Keratinocyte (primary cell): ENCODE measurements around the gene LHFPL3.

ENCODE experiments used
- EZH2 ChIP-seq: IDR thresholded peaks from one replicate; pipeline ENCODE4 v1.6.1; 2012; ENCODE audit warnings: inconsistent platforms, mild to moderate bottlenecking, low read length, moderate library complexity
- TF ChIP-seq, protein P1 (sequence below), 3 experiments: IDR thresholded peaks in 1 of 3; conservative IDR thresholded peaks in 1 of 3; optimal IDR thresholded peaks in 1 of 3; 2 replicates in 2 of 3; 3 replicates in 1 of 3; pipeline versions ENCODE3 to v1.5.1; 2011; ENCODE audit warnings: low read length in 3 of 3, mild to moderate bottlenecking in 3 of 3, moderate library complexity in 2 of 3, control low read depth in 1 of 3, inconsistent platforms in 1 of 3; ENCODE audit not compliant: insufficient read depth in 2 of 3; ENCODE audit errors: extremely low read depth in 1 of 3

- TF ChIP-seq, protein P1, sequence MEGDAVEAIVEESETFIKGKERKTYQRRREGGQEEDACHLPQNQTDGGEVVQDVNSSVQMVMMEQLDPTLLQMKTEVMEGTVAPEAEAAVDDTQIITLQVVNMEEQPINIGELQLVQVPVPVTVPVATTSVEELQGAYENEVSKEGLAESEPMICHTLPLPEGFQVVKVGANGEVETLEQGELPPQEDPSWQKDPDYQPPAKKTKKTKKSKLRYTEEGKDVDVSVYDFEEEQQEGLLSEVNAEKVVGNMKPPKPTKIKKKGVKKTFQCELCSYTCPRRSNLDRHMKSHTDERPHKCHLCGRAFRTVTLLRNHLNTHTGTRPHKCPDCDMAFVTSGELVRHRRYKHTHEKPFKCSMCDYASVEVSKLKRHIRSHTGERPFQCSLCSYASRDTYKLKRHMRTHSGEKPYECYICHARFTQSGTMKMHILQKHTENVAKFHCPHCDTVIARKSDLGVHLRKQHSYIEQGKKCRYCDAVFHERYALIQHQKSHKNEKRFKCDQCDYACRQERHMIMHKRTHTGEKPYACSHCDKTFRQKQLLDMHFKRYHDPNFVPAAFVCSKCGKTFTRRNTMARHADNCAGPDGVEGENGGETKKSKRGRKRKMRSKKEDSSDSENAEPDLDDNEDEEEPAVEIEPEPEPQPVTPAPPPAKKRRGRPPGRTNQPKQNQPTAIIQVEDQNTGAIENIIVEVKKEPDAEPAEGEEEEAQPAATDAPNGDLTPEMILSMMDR (optimal IDR thresholded peaks at IDR 0.05 in 1 of 3, IDR thresholded peaks at IDR 0.05 in 1 of 3, conservative IDR thresholded peaks at IDR 0.05 in 1 of 3; ENCODE audit: extremely low read depth in 1 of 3, insufficient read depth in 2 of 3, low read length in 3 of 3), result no peak
- no peak for TF ChIP-seq EZH2
Measured at GRCh38 chr7:104652434-104652833, 324.0 kb downstream of the LHFPL3 start.
